IMR-90 (cell line): ENCODE results near the gene UVSSA. TPM values are rescaled to one million over a fixed set of nuclear protein-coding genes. Genes with fewer than 3 reads are reported as not detected.

ENCODE experiments used
- ATAC-seq: fragments of 200-7000 bp; cut with Tn5 transposase; 2 replicates; pipeline ENCODE4 v1.9.1; 2020; ENCODE audit warnings: low read depth, mild to moderate bottlenecking, moderate library complexity
- BruUV-seq: library from RNA; stranded (reverse); fragments of 400-500 nt; replicated peaks from 2 replicates; lab custom pipeline; 2021; lab: Mats Ljungman, UMichigan
- CTCF ChIA-PET: fragments of 300-600 bp; formaldehyde crosslinking; extraction: SDS; loops from one replicate; lab custom pipeline; 2021; ENCODE audit warnings: antibody characterized with exemption; lab: Yijun Ruan, JAX
- POLR2A ChIA-PET: fragments of 300-600 bp; sonication (Branson Sonifier 250); formaldehyde crosslinking; loops from one replicate; lab custom pipeline; 2022; ENCODE audit warnings: antibody characterized with exemption; ENCODE audit not compliant: unreplicated experiment; lab: Charles Lee
- DNase-seq: peaks from one replicate; pipeline ENCODE4 v3.0.0; 2013
- H2AFZ ChIP-seq: replicated peaks from 2 replicates; pipeline ENCODE3; 2013; ENCODE audit warnings: low read length, mild to moderate bottlenecking; ENCODE audit not compliant: poor library complexity
- H2AK5ac ChIP-seq: 2 replicates; pipeline ENCODE4 v1.6.1; 2013; ENCODE audit warnings: low read depth, low read length, inconsistent platforms
- H2AK9ac ChIP-seq: replicated peaks from 2 replicates; pipeline ENCODE3; 2013; ENCODE audit warnings: mild to moderate bottlenecking, low read depth, low read length, moderate library complexity; ENCODE audit not compliant: poor library complexity
- H2BK120ac ChIP-seq: 2 replicates; pipeline ENCODE4 v1.6.1; 2013; ENCODE audit warnings: low read depth, low read length, inconsistent platforms
- H2BK15ac ChIP-seq: 3 replicates; pipeline ENCODE4 v1.6.1; 2013; ENCODE audit warnings: low read depth, low read length, inconsistent platforms
- H2BK20ac ChIP-seq: 2 replicates; pipeline ENCODE4 v1.6.1; 2013; ENCODE audit warnings: low read depth, mild to moderate bottlenecking, inconsistent platforms, low read length, moderate library complexity
- H2BK5ac ChIP-seq: 2 replicates; pipeline ENCODE4 v1.6.1; 2013; ENCODE audit warnings: mild to moderate bottlenecking, low read depth, low read length, inconsistent platforms; ENCODE audit not compliant: poor library complexity, severe bottlenecking
- H3K14ac ChIP-seq: replicated peaks from 2 replicates; pipeline ENCODE4 v1.6.1; 2013; ENCODE audit warnings: low read depth, low read length, inconsistent platforms
- H3K18ac ChIP-seq: 2 replicates; pipeline ENCODE4 v1.6.1; 2013; ENCODE audit warnings: low read depth, low read length, control low read depth
- H3K23ac ChIP-seq: 2 replicates; pipeline ENCODE4 v1.6.1; 2013; ENCODE audit warnings: low read depth, low read length, inconsistent platforms
- H3K27ac ChIP-seq: 2 replicates; pipeline ENCODE4 v1.5.1; 2013; ENCODE audit warnings: mild to moderate bottlenecking, control low read depth, low read length; ENCODE audit not compliant: insufficient read depth
- H3K27me3 ChIP-seq: 2 replicates; pipeline ENCODE4 v1.6.1; 2013; ENCODE audit warnings: low read length; ENCODE audit not compliant: control insufficient read depth, insufficient read depth
- H3K36me3 ChIP-seq: 2 replicates; pipeline ENCODE4 v1.6.1; 2013; ENCODE audit warnings: low read length, mixed read lengths; ENCODE audit not compliant: control insufficient read depth, insufficient read depth
- H3K4ac ChIP-seq: 2 replicates; pipeline ENCODE4 v1.6.1; 2013; ENCODE audit warnings: low read depth, low read length, inconsistent platforms
- H3K4me1 ChIP-seq: 2 replicates; pipeline ENCODE4 v1.6.1; 2013; ENCODE audit warnings: low read length, mixed read lengths; ENCODE audit not compliant: control insufficient read depth, insufficient read depth
- H3K4me2 ChIP-seq: 2 replicates; pipeline ENCODE4 v1.6.1; 2013; ENCODE audit warnings: low read depth, mild to moderate bottlenecking, control low read depth, low read length, moderate library complexity
- H3K4me3 ChIP-seq: 2 replicates; pipeline ENCODE4 v1.5.1; 2013; ENCODE audit warnings: low read depth, mild to moderate bottlenecking, control low read depth, low read length, moderate library complexity; ENCODE audit not compliant: insufficient read depth
- H3K56ac ChIP-seq: 2 replicates; pipeline ENCODE4 v1.6.1; 2013; ENCODE audit warnings: low read length, inconsistent platforms; ENCODE audit not compliant: insufficient read depth; ENCODE audit errors: extremely low read depth
- H3K79me1 ChIP-seq, 2 experiments: 2 replicates each; pipeline ENCODE4 v1.6.1; 2013; ENCODE audit warnings: low read length in 2 of 2, inconsistent platforms in 1 of 2, low read depth in 1 of 2
- H3K9ac ChIP-seq: 2 replicates; pipeline ENCODE4 v1.6.1; 2013; ENCODE audit warnings: low read depth, low read length, control low read depth
- H3K9me1 ChIP-seq: 2 replicates; pipeline ENCODE4 v1.6.1; 2013; ENCODE audit warnings: low read length, inconsistent platforms; ENCODE audit not compliant: insufficient read depth
- H3K9me3 ChIP-seq: 2 replicates; pipeline ENCODE4 v1.6.1; 2013; ENCODE audit warnings: low read length; ENCODE audit not compliant: control insufficient read depth, insufficient read depth
- H4K20me1 ChIP-seq: 2 replicates; pipeline ENCODE4 v1.6.1; 2013; ENCODE audit warnings: low read length, inconsistent platforms; ENCODE audit not compliant: insufficient read depth
- H4K5ac ChIP-seq: 2 replicates; pipeline ENCODE4 v1.6.1; 2013; ENCODE audit warnings: mild to moderate bottlenecking, low read depth, low read length, control low read depth
- H4K8ac ChIP-seq, 2 experiments: 2 replicates each; pipeline ENCODE4 v1.6.1; 2013; ENCODE audit warnings: low read depth in 2 of 2, low read length in 2 of 2, control low read depth in 1 of 2, inconsistent platforms in 1 of 2
- H4K91ac ChIP-seq: 2 replicates; pipeline ENCODE4 v1.6.1; 2013; ENCODE audit warnings: low read depth, low read length, inconsistent platforms; ENCODE audit not compliant: insufficient read depth
- FOS ChIP-seq: fragments of 150-350 bp; IDR thresholded peaks from 2 replicates; pipeline ENCODE4 v1.6.1; 2016; ENCODE audit warnings: low read depth, low read length
- RAD21 ChIP-seq: IDR thresholded peaks from 2 replicates; pipeline ENCODE4 v1.6.1; 2012; ENCODE audit warnings: low read length, improper control_type of control experiment
- SMC3 ChIP-seq: fragments of 150-350 bp; IDR thresholded peaks from 2 replicates; pipeline ENCODE4 v1.6.1; 2016; ENCODE audit warnings: low read depth, mild to moderate bottlenecking, antibody characterized with exemption, low read length, moderate library complexity
- WGBS, 2 experiments: methylation state at CpG; one replicate each; pipeline versions ENCODE4 v1.1.5 to v1.1.7; 2013; ENCODE audit warnings: missing lambda C conversion rate in 2 of 2; ENCODE audit not compliant: insufficient read length in 1 of 2; ENCODE audit errors: extremely low coverage in 2 of 2; 5-methylcytosine and 5-hydroxymethylcytosine counted together
- dilution Hi-C: fragments of 300-500 bp; cut with HindIII; formaldehyde crosslinking; loops from one replicate; pipeline ENCODE4 v1.14.3; 2018; ENCODE audit warnings: low sequenced_read_pairs; ENCODE audit not compliant: unreplicated experiment
- in situ Hi-C: fragments of 300-500 bp; cut with MboI; formaldehyde crosslinking; loops from 3 replicates; pipeline ENCODE4 v1.14.3; 2019; ENCODE audit warnings: low sequenced_read_pairs, inconsistent platforms, mixed read lengths
- intact Hi-C: fragments of 100-400 bp; cut with micrococcal nuclease; formaldehyde crosslinking; loops from 2 replicates; pipeline ENCODE4 v1.10.0; 2022
- polyA plus RNA-seq, 3 experiments: library from polyadenylated mRNA; depleted of rRNA; stranded (reverse); fragments of >200 nt; gene quantifications; 2 replicates each; pipeline ENCODE4 v1.2.3, GENCODE V29; 2012; ENCODE audit warnings: low replicate concordance in 1 of 3
- total RNA-seq: library from RNA; depleted of rRNA; stranded (reverse); fragments of >200 nt; gene quantifications from 2 replicates; pipeline ENCODE4 v1.2.3, GENCODE V29; 2012

UVSSA gene
- total and polyA plus RNA-seq, 2 of the 4 experiments (the other 2 are of a cell fraction): 1.4 to 8.4 TPM

DNA sequence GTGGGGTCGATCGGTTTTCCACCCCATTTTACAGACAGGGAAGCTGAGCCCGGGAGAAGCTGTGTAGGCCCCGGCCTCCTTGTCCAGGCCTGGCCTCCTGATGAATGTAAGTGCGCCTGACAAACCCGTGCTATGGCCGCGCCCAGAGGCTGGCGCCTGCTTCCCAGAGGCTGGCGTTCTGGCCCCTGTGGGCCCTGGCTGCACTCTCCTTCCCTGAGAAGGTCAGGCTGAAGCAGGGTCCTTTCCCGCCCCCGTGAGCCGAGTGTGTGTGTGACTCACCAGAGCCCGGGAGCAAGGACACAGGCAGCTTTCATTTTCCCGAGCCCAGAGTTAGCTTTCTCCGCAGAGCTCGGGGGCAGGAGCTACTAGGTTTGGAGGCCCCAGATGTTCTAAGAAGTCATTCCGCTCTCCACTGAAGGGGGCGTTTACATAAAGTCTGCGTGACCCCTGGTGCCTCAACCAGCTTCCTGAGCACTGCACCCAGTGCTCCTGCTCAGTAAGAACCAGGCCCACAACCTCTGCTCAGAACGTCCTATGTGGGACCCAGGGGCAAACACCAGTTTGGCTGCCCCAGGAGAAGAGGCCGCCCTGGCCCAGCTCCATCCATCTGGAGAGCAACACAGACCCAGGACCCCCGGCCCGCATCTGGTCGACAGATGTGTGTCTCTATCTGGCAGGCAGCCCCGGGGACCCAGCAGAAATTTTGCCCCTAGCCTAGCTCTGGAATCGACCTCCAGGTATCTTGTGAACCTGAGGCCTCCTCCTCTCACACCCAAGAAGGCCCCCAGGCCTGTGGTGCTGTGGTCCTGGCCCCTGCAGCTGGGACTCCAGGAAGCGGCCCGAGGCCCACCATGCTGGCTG lies 13.6 kb downstream of the UVSSA start:
- intact Hi-C loops: loop anchor here (10.0 kb wide), 1 partner anchor 364 kb away; the partner anchor contains the start of genes TACC3 and TMEM129

More for the DNA sequence above, 13.6 kb downstream of the UVSSA start:
- ChIA-PET CTCF (interaction anchor here (0.7 kb wide), 1 partner anchor 70 kb away, joined by 3 read pairs; no protein-coding TSS in a partner anchor), POLR2A (no interaction called here)
- Histone ChIP-seq H3K9me1 (no peaks in the 10 kb centered on the region), H3K79me1 (no peaks in the 10 kb centered on the region; a peak in 1 of 4 replicates), H3K14ac (no peak overlapping the region), H4K5ac (no peak overlapping the region), H4K20me1 (no peaks in the 10 kb centered on the region), H2AFZ (peak overlapping the region; percentile 72), H3K4me1 (0 out of 2 replicates have a peak, but pooled peaks cover 2% of the 10 kb centered on the region), H2BK5ac (no peak overlapping the region), H3K4me3 (no peak overlapping the region), H3K27ac (no peak overlapping the region), H3K27me3 (no peaks in the 10 kb centered on the region), H2AK5ac (no peak overlapping the region), H3K36me3 (peaks cover 27% of the 10 kb centered on the region), H3K23ac (no peak overlapping the region), H3K56ac (no peak overlapping the region), H3K9me3 (no peaks in the 10 kb centered on the region), H4K8ac (no peak overlapping the region), H3K4ac (no peak overlapping the region), H2BK15ac (no peak overlapping the region), H2BK20ac (no peak overlapping the region), H4K91ac (no peak overlapping the region), H3K4me2 (no peak overlapping the region), H2BK120ac (no peak overlapping the region), H3K9ac (no peak overlapping the region), H3K18ac (no peak overlapping the region), H2AK9ac (peak overlapping the region; percentile 67)
- no TSS peak for BruUV-seq
- dilution Hi-C loops: no loop called here
- WGBS, 2 experiments: 55% methylated on average over 11 of the region's 29 CpGs; no CpG with 5 or more reads in 1 of the 2 experiments
- TF ChIP-seq SMC3: no peak
- no peak for TF ChIP-seq RAD21
- TF ChIP-seq FOS: peak; percentile 24; the same call in 1 of the 2 replicates
- in situ Hi-C loops: no loop called here
- DNase-seq: peak; percentile 69
- ATAC-seq: peak; percentile 70
